ENCODE results near the gene DCTPP1. TPM values are rescaled to one million over a fixed set of nuclear protein-coding genes. Genes with fewer than 3 reads are reported as not detected.

DCTPP1 gene
- total and polyA plus RNA-seq, 2 of the 4 experiments (the other 2 are of a cell fraction) = 24.9 to 45.5 TPM

GRCh38 chr16:30457743-30458560 lies 28.1 kb upstream of the DCTPP1 start:
- Histone ChIP-seq H3K4me3 (ENCODE audit: insufficient read depth, low read depth, low read length) (no peak overlapping the region), H3K4me1 (ENCODE audit: control insufficient read depth, insufficient read depth, low read length) (no peaks in the 10 kb centered on the region), H3K4me2 (ENCODE audit: low read depth, low read length) (no peak overlapping the region), H3K56ac (ENCODE audit: extremely low read depth, insufficient read depth, low read length) (no peak overlapping the region), H3K14ac (replicated peaks; ENCODE audit: low read depth, low read length) (no peak overlapping the region), H2BK120ac (ENCODE audit: low read depth, low read length) (no peak overlapping the region), H3K36me3 (ENCODE audit: control insufficient read depth, insufficient read depth, low read length) (no peaks in the 10 kb centered on the region), H2BK5ac (ENCODE audit: low read depth, low read length, poor library complexity, severe bottlenecking) (no peak overlapping the region), H3K27ac (ENCODE audit: insufficient read depth, low read length) (no peak overlapping the region), H4K20me1 (ENCODE audit: insufficient read depth, low read length) (no peaks in the 10 kb centered on the region), H3K9ac (ENCODE audit: low read depth, low read length) (no peak overlapping the region), H3K18ac (ENCODE audit: low read depth, low read length) (no peak overlapping the region), H4K5ac (ENCODE audit: low read depth, low read length) (no peak overlapping the region), H4K8ac (ENCODE audit: low read depth in 2 of 2, low read length in 2 of 2) (no peak overlapping the region), H4K91ac (ENCODE audit: insufficient read depth, low read depth, low read length) (no peak overlapping the region), H3K9me3 (ENCODE audit: control insufficient read depth, insufficient read depth, low read length) (no peaks in the 10 kb centered on the region), H3K79me1 (ENCODE audit: low read depth in 1 of 2, low read length in 2 of 2) (no peaks in the 10 kb centered on the region), H3K4ac (ENCODE audit: low read depth, low read length) (no peak overlapping the region), H3K9me1 (ENCODE audit: insufficient read depth, low read length) (no peaks in the 10 kb centered on the region), H3K23ac (ENCODE audit: low read depth, low read length) (no peak overlapping the region), H3K27me3 (ENCODE audit: control insufficient read depth, insufficient read depth, low read length) (peaks cover 26% of the 10 kb centered on the region), H2AK9ac (replicated peaks; ENCODE audit: low read depth, low read length, poor library complexity) (no peak overlapping the region), H2AK5ac (ENCODE audit: low read depth, low read length) (no peak overlapping the region), H2BK15ac (ENCODE audit: low read depth, low read length) (no peak overlapping the region), H2AFZ (replicated peaks; ENCODE audit: low read length, poor library complexity) (no peak overlapping the region), H2BK20ac (ENCODE audit: low read depth, low read length) (no peak overlapping the region)
- ATAC-seq (ENCODE audit: low read depth) (no peak), DNase-seq (no peak)
- in situ Hi-C loops (cut with MboI; ENCODE audit: low sequenced_read_pairs) (no loop called here), intact Hi-C loops (cut with micrococcal nuclease) (no loop called here), dilution Hi-C loops (cut with HindIII; ENCODE audit: low sequenced_read_pairs, unreplicated experiment) (no loop called here)
- BruUV-seq (replicated peaks) = no TSS peak
- WGBS, 2 experiments (ENCODE audit: extremely low coverage in 2 of 2, insufficient read length in 1 of 2) = 75% methylated on average over 6 of the region's 16 CpGs; no CpG with 5 or more reads in 1 of the 2 experiments
- TF ChIP-seq MAFK (IDR thresholded peaks at IDR 0.05; ENCODE audit: low read depth, low read length) (no peak), RCOR1 (IDR thresholded peaks at IDR 0.05; ENCODE audit: insufficient replicate concordance, low read length) (no peak), SMC3 (IDR thresholded peaks at IDR 0.05; ENCODE audit: low read depth, low read length) (no peak), NFE2L2 (IDR thresholded peaks at IDR 0.05; ENCODE audit: low read depth, low read length) (no peak), MAZ (IDR thresholded peaks at IDR 0.05; ENCODE audit: borderline replicate concordance, low read depth, low read length) (no peak), BHLHE40 (IDR thresholded peaks at IDR 0.05; ENCODE audit: low read depth, low read length) (no peak), CEBPB (IDR thresholded peaks at IDR 0.05; ENCODE audit: low read depth, low read length) (no peak), POLR2A (IDR thresholded peaks at IDR 0.05; ENCODE audit: low read depth, low read length) (no peak), MXI1 (IDR thresholded peaks at IDR 0.05; ENCODE audit: borderline replicate concordance, low read depth, low read length) (no peak), CHD1 (IDR thresholded peaks at IDR 0.05; ENCODE audit: low read depth, low read length) (no peak), USF2 (IDR thresholded peaks at IDR 0.05; ENCODE audit: low read depth, low read length) (no peak)
- CTCF ChIA-PET = no interaction called here
- POLR2A ChIA-PET (ENCODE audit: unreplicated experiment) = no interaction called here
